PC-9 (cell line): ENCODE measurements around the gene PALLD. TPM values are rescaled to one million over a fixed set of nuclear protein-coding genes. Genes with fewer than 3 reads are reported as not detected.

ENCODE experiments used
- BruUV-seq: library from RNA; stranded (reverse); fragments of 400-500 nt; replicated peaks from 2 replicates; lab custom pipeline; 2021; lab: Mats Ljungman, UMichigan
- CTCF ChIA-PET: fragments of 300-600 bp; sonication (Branson Sonifier 250); formaldehyde crosslinking; loops from one replicate; lab custom pipeline; 2022; ENCODE audit warnings: antibody characterized with exemption; lab: Charles Lee
- POLR2A ChIA-PET: fragments of 300-600 bp; sonication (Branson Sonifier 250); formaldehyde crosslinking; loops from one replicate; lab custom pipeline; 2022; ENCODE audit warnings: antibody characterized with exemption; ENCODE audit not compliant: unreplicated experiment; lab: Charles Lee
- DNase-seq, 2 experiments: peaks; one replicate each; pipeline versions ENCODE4 v3.0.0 to v3.0.0-alpha.2; 2015 to 2022; ENCODE audit warnings: mixed read lengths in 1 of 2
- H2AFZ ChIP-seq: fragments of 200-600 bp; sonication (generic); 2 replicates; pipeline ENCODE4 v1.8.1; 2017; ENCODE audit warnings: antibody characterized with exemption
- H3F3A ChIP-seq: fragments of 200-600 bp; sonication (generic); 2 replicates; pipeline ENCODE4 v1.8.1; 2017; ENCODE audit warnings: antibody characterized with exemption, mild to moderate bottlenecking, low read depth; ENCODE audit not compliant: insufficient read depth
- H3K27ac ChIP-seq: fragments of 200-600 bp; sonication (generic); 2 replicates; pipeline ENCODE4 v1.6.1; 2016; ENCODE audit warnings: mixed run types
- H3K27me3 ChIP-seq: fragments of 200-600 bp; sonication (generic); 2 replicates; pipeline ENCODE4 v1.6.1; 2016; ENCODE audit warnings: low read depth, mixed run types; ENCODE audit not compliant: insufficient read depth
- H3K36me3 ChIP-seq: fragments of 200-600 bp; sonication (generic); 2 replicates; pipeline ENCODE4 v1.6.1; 2016; ENCODE audit warnings: low read depth, mixed run types
- H3K4me1 ChIP-seq: fragments of 200-600 bp; sonication (generic); replicated peaks from 2 replicates; pipeline ENCODE4 v1.6.1; 2016; ENCODE audit warnings: mixed run types; ENCODE audit not compliant: insufficient read depth
- H3K4me2 ChIP-seq: fragments of 200-600 bp; sonication (generic); 2 replicates; pipeline ENCODE4 v1.6.1; 2017; ENCODE audit warnings: mixed run types
- H3K4me3 ChIP-seq: fragments of 200-600 bp; sonication (generic); 2 replicates; pipeline ENCODE4 v1.6.1; 2016; ENCODE audit warnings: mixed run types
- H3K79me2 ChIP-seq: fragments of 200-600 bp; sonication (generic); 2 replicates; pipeline ENCODE4 v1.6.1; 2017; ENCODE audit warnings: low read depth, mixed run types
- H3K9me2 ChIP-seq: fragments of 200-600 bp; sonication (generic); 2 replicates; pipeline ENCODE4 v1.8.1; 2017; ENCODE audit warnings: mild to moderate bottlenecking; ENCODE audit not compliant: insufficient read depth
- H3K9me3 ChIP-seq: fragments of 200-600 bp; sonication (generic); 2 replicates; pipeline ENCODE4 v1.8.1; 2016; ENCODE audit warnings: low read depth; ENCODE audit not compliant: insufficient read depth
- H4K20me1 ChIP-seq: fragments of 200-600 bp; sonication (generic); 2 replicates; pipeline ENCODE4 v1.8.1; 2017; ENCODE audit not compliant: insufficient read depth
- CTCF ChIP-seq: fragments of 200-600 bp; sonication (generic); conservative IDR thresholded peaks from 2 replicates; pipeline ENCODE4 v1.6.1; 2017; ENCODE audit warnings: mixed run types, antibody characterized with exemption, mild to moderate bottlenecking, moderate library complexity
- EZH2 ChIP-seq: fragments of 200-600 bp; sonication (generic); IDR thresholded peaks from 2 replicates; pipeline ENCODE4 v1.8.0; 2017; ENCODE audit warnings: antibody characterized with exemption, low read depth
- intact Hi-C: fragments of 100-400 bp; cut with micrococcal nuclease; formaldehyde crosslinking; loops from one replicate; pipeline ENCODE4 v1.10.0; 2022; ENCODE audit not compliant: unreplicated experiment
- total RNA-seq: library from RNA; stranded (reverse); gene quantifications from 2 replicates; pipeline ENCODE4 v1.2.3, GENCODE V29; 2021

The PALLD gene
- total RNA-seq, 1 experiment from 2014 or later = 156 TPM

GRCh38 chr4:168846414-168846813, 349.6 kb downstream of the PALLD start:
- Histone ChIP-seq H3K4me1 (no peaks in the 10 kb centered on the region), H3K9me3 (no peaks in the 10 kb centered on the region), H2AFZ (no peak overlapping the region), H3K79me2 (no peaks in the 10 kb centered on the region), H3K27ac (no peak overlapping the region), H3K27me3 (no peaks in the 10 kb centered on the region), H3K4me2 (no peak overlapping the region), H4K20me1 (no peaks in the 10 kb centered on the region), H3K9me2 (no peaks in the 10 kb centered on the region), H3F3A (no peaks in the 10 kb centered on the region), H3K36me3 (no peaks in the 10 kb centered on the region), H3K4me3 (no peak overlapping the region)
- intact Hi-C loops = no loop called here
- DNase-seq = no peak
- TF ChIP-seq CTCF (no peak), EZH2 (no peak)
- ChIA-PET POLR2A (no interaction called here), CTCF (no interaction called here)
- no TSS peak for BruUV-seq

- Histone ChIP-seq H3K4me2 (no peak overlapping the region), H2AFZ (no peak overlapping the region), H3K9me2 (no peaks in the 10 kb centered on the region), H4K20me1 (no peaks in the 10 kb centered on the region), H3K36me3 (no peaks in the 10 kb centered on the region), H3K9me3 (no peaks in the 10 kb centered on the region), H3F3A (no peaks in the 10 kb centered on the region), H3K27me3 (no peaks in the 10 kb centered on the region), H3K4me1 (no peaks in the 10 kb centered on the region), H3K27ac (no peak overlapping the region), H3K4me3 (no peak overlapping the region), H3K79me2 (no peaks in the 10 kb centered on the region)
- ChIA-PET CTCF (no interaction called here), POLR2A (interaction anchor here (0.6 to 0.7 kb wide), 2 partner anchors 83 to 726 kb away, joined by 6 to 8 read pairs; no protein-coding TSS in a partner anchor)
- no TSS peak for BruUV-seq
- DNase-seq = no peak
- TF ChIP-seq CTCF (no peak), EZH2 (no peak)
- intact Hi-C loops = no loop called here
Observed at GRCh38 chr4:168847771-168848502, 351.1 kb downstream of the PALLD start.

- no peaks in the 10 kb centered on the region for H3K4me1 ChIP-seq
- no peak overlapping the region for H3K4me2 ChIP-seq
- no peak overlapping the region for H3K4me3 ChIP-seq
- no peak overlapping the region for H3K27ac ChIP-seq
- H3K9me3 ChIP-seq = no peaks in the 10 kb centered on the region
- no peak overlapping the region for H2AFZ ChIP-seq
- H3K9me2 ChIP-seq = no peaks in the 10 kb centered on the region
- intact Hi-C loops = no loop called here
- H3K27me3 ChIP-seq = no peaks in the 10 kb centered on the region
- TF ChIP-seq EZH2 (no peak), CTCF (no peak)
- no peaks in the 10 kb centered on the region for H4K20me1 ChIP-seq
- H3F3A ChIP-seq = no peaks in the 10 kb centered on the region
- ChIA-PET POLR2A (interaction anchor here (0.7 kb wide), 1 partner anchor 84 kb away, joined by 8 read pairs; no protein-coding TSS in a partner anchor), CTCF (no interaction called here)
- no peaks in the 10 kb centered on the region for H3K36me3 ChIP-seq
- BruUV-seq = no TSS peak
- DNase-seq = no peak
- no peaks in the 10 kb centered on the region for H3K79me2 ChIP-seq
Observed at GRCh38 chr4:168849030-168849675, 352.3 kb downstream of the PALLD start.
